Measurements from ENCODE around the gene BMP3. TPM values are rescaled to one million over a fixed set of nuclear protein-coding genes. Genes with fewer than 3 reads are reported as not detected.

Gene BMP3
- total and polyA plus RNA-seq, 4 experiments from 2014 or later: not detected

- H3K27me3 ChIP-seq (ENCODE audit: insufficient read depth, low read length): no peaks in the 10 kb centered on the region
- intact Hi-C loops (cut with micrococcal nuclease): loop anchor here (5.0 kb wide), 1 partner anchor 828 kb away; no protein-coding TSS in a partner anchor
- POLR2A ChIA-PET (ENCODE audit: partially characterized antibody): no interaction called here
Measured at GRCh38 chr4:81049907-81050306, 19.4 kb downstream of the BMP3 start.

GRCh38 chr4:81052119-81053068 is 21.9 kb downstream of the BMP3 start:
- Mint-ChIP-seq H3K9me3 (no peaks in the 10 kb centered on the region), H3K27me3 (peaks cover 4 to 5% of the 10 kb centered on the region in 2 donors), H3K4me3 (no peak overlapping the region), H3K4me1 (no peaks in the 10 kb centered on the region), H3K27ac (no peak overlapping the region), H3K36me3 (no peaks in the 10 kb centered on the region)
- Histone ChIP-seq H3K27ac (ENCODE audit: low read depth, low read length) (no peak overlapping the region), H3K27me3 (ENCODE audit: insufficient read depth, low read length) (no peaks in the 10 kb centered on the region), H3K4me3 (ENCODE audit: low read length in 2 of 2) (no peak overlapping the region), H3K9me3 (ENCODE audit: control insufficient read depth in 1 of 2, low read length in 2 of 2) (no peaks in the 10 kb centered on the region), H3K36me3 (ENCODE audit: insufficient read depth, low read length) (no peaks in the 10 kb centered on the region), H3K4me1 (ENCODE audit: insufficient read depth, low read length) (no peaks in the 10 kb centered on the region)
- intact Hi-C loops (cut with micrococcal nuclease): loop anchor here (1.0 to 5.0 kb wide), 2 partner anchors 691 to 830 kb away; no protein-coding TSS in a partner anchor
- CTCF ChIA-PET (ENCODE audit: partially characterized antibody): interaction anchor here (1.5 to 2.5 kb wide), 3 partner anchors 13 to 690 kb away, joined by 5 to 12 read pairs (median 5); no protein-coding TSS in a partner anchor
- POLR2A ChIA-PET (ENCODE audit: partially characterized antibody): no interaction called here
- DNase-seq: peak in 4 of 5 donors; percentile 20 to 39 (median 23)

More at GRCh38 chr4:81049907-81050306, 19.4 kb downstream of the BMP3 start:
- H3K9me3 ChIP-seq (ENCODE audit: control insufficient read depth in 1 of 2, low read length in 2 of 2): no peaks in the 10 kb centered on the region
- Mint-ChIP-seq H3K36me3 (no peaks in the 10 kb centered on the region), H3K4me3 (no peak overlapping the region), H3K4me1 (no peaks in the 10 kb centered on the region), H3K9me3 (no peaks in the 10 kb centered on the region), H3K27me3 (peaks cover 17 to 21% of the 10 kb centered on the region in 2 donors), H3K27ac (no peak overlapping the region)
- no peak overlapping the region for H3K27ac ChIP-seq (ENCODE audit: low read depth, low read length)
- no peaks in the 10 kb centered on the region for H3K4me1 ChIP-seq (ENCODE audit: insufficient read depth, low read length)
- CTCF ChIA-PET (ENCODE audit: partially characterized antibody): interaction anchor here (0.7 to 1.8 kb wide), 6 partner anchors 8 to 687 kb away, joined by 3 to 7 read pairs (median 6); no protein-coding TSS in a partner anchor
- H3K4me3 ChIP-seq (ENCODE audit: low read length in 2 of 2): no peak overlapping the region
- no peaks in the 10 kb centered on the region for H3K36me3 ChIP-seq (ENCODE audit: insufficient read depth, low read length)
- no peak for DNase-seq

- intact Hi-C loops (cut with micrococcal nuclease): no loop called here
- Histone ChIP-seq H3K27ac (ENCODE audit: low read depth, low read length) (no peak overlapping the region), H3K4me3 (ENCODE audit: low read length in 2 of 2) (no peak overlapping the region), H3K27me3 (ENCODE audit: insufficient read depth, low read length) (no peaks in the 10 kb centered on the region), H3K36me3 (ENCODE audit: insufficient read depth, low read length) (no peaks in the 10 kb centered on the region), H3K4me1 (ENCODE audit: insufficient read depth, low read length) (no peaks in the 10 kb centered on the region), H3K9me3 (ENCODE audit: control insufficient read depth in 1 of 2, low read length in 2 of 2) (no peaks in the 10 kb centered on the region)
- POLR2A ChIA-PET (ENCODE audit: partially characterized antibody): no interaction called here
- no peak overlapping the region for H3K27ac Mint-ChIP-seq
- no peaks in the 10 kb centered on the region for H3K9me3 Mint-ChIP-seq
- DNase-seq: no peak
- CTCF ChIA-PET (ENCODE audit: partially characterized antibody): interaction anchor here (0.9 kb wide), 1 partner anchor 11 kb away, joined by 5 read pairs; no protein-coding TSS in a partner anchor
- no peaks in the 10 kb centered on the region for H3K36me3 Mint-ChIP-seq
- H3K4me3 Mint-ChIP-seq: no peak overlapping the region
- H3K27me3 Mint-ChIP-seq: peaks cover 11 to 12% of the 10 kb centered on the region in 2 donors
- no peaks in the 10 kb centered on the region for H3K4me1 Mint-ChIP-seq
Measured at GRCh38 chr4:81058621-81059020, 28.1 kb downstream of the BMP3 start.

- no peaks in the 10 kb centered on the region for H3K36me3 ChIP-seq (ENCODE audit: insufficient read depth, low read length)
- no peaks in the 10 kb centered on the region for H3K27me3 ChIP-seq (ENCODE audit: insufficient read depth, low read length)
- Mint-ChIP-seq H3K4me3 (no peak overlapping the region), H3K27ac (no peak overlapping the region), H3K36me3 (no peaks in the 10 kb centered on the region), H3K9me3 (no peaks in the 10 kb centered on the region), H3K4me1 (no peaks in the 10 kb centered on the region), H3K27me3 (peaks cover 13 to 17% of the 10 kb centered on the region in 2 donors)
- no peak overlapping the region for H3K27ac ChIP-seq (ENCODE audit: low read depth, low read length)
- POLR2A ChIA-PET (ENCODE audit: partially characterized antibody): no interaction called here
- no peak overlapping the region for H3K4me3 ChIP-seq (ENCODE audit: low read length in 2 of 2)
- intact Hi-C loops (cut with micrococcal nuclease): no loop called here
- H3K9me3 ChIP-seq (ENCODE audit: control insufficient read depth in 1 of 2, low read length in 2 of 2): no peaks in the 10 kb centered on the region
- CTCF ChIA-PET (ENCODE audit: partially characterized antibody): interaction anchor here (1.2 kb wide), 1 partner anchor 9 kb away, joined by 3 read pairs; no protein-coding TSS in a partner anchor
- no peak for DNase-seq
- no peaks in the 10 kb centered on the region for H3K4me1 ChIP-seq (ENCODE audit: insufficient read depth, low read length)
Measured at GRCh38 chr4:81060587-81061343, 30.3 kb downstream of the BMP3 start.

GRCh38 chr4:81061344-81061730 is 30.8 kb downstream of the BMP3 start:
- intact Hi-C loops (cut with micrococcal nuclease): no loop called here
- Histone ChIP-seq H3K9me3 (ENCODE audit: control insufficient read depth in 1 of 2, low read length in 2 of 2) (no peaks in the 10 kb centered on the region), H3K27me3 (ENCODE audit: insufficient read depth, low read length) (no peaks in the 10 kb centered on the region), H3K27ac (ENCODE audit: low read depth, low read length) (no peak overlapping the region), H3K4me3 (ENCODE audit: low read length in 2 of 2) (no peak overlapping the region), H3K36me3 (ENCODE audit: insufficient read depth, low read length) (no peaks in the 10 kb centered on the region), H3K4me1 (ENCODE audit: insufficient read depth, low read length) (no peaks in the 10 kb centered on the region)
- ChIA-PET CTCF (ENCODE audit: partially characterized antibody) (interaction anchor here (1.2 kb wide), 1 partner anchor 9 kb away, joined by 3 read pairs; no protein-coding TSS in a partner anchor), POLR2A (ENCODE audit: partially characterized antibody) (no interaction called here)
- Mint-ChIP-seq H3K27ac (no peak overlapping the region), H3K4me1 (no peaks in the 10 kb centered on the region), H3K9me3 (no peaks in the 10 kb centered on the region), H3K36me3 (no peaks in the 10 kb centered on the region), H3K27me3 (peaks cover 13 to 17% of the 10 kb centered on the region in 2 donors), H3K4me3 (no peak overlapping the region)
- no peak for DNase-seq

GRCh38 chr4:81062001-81062400 is 31.5 kb downstream of the BMP3 start:
- no peaks in the 10 kb centered on the region for H3K4me1 ChIP-seq (ENCODE audit: insufficient read depth, low read length)
- H3K36me3 Mint-ChIP-seq: no peaks in the 10 kb centered on the region
- no peak overlapping the region for H3K27ac Mint-ChIP-seq
- H3K9me3 ChIP-seq (ENCODE audit: control insufficient read depth in 1 of 2, low read length in 2 of 2): no peaks in the 10 kb centered on the region
- H3K4me3 ChIP-seq (ENCODE audit: low read length in 2 of 2): no peak overlapping the region
- no peak overlapping the region for H3K4me3 Mint-ChIP-seq
- intact Hi-C loops (cut with micrococcal nuclease): no loop called here
- no peaks in the 10 kb centered on the region for H3K4me1 Mint-ChIP-seq
- DNase-seq: no peak
- H3K27me3 Mint-ChIP-seq: peaks cover 13 to 17% of the 10 kb centered on the region in 2 donors
- H3K27me3 ChIP-seq (ENCODE audit: insufficient read depth, low read length): no peaks in the 10 kb centered on the region
- POLR2A ChIA-PET (ENCODE audit: partially characterized antibody): no interaction called here
- H3K36me3 ChIP-seq (ENCODE audit: insufficient read depth, low read length): no peaks in the 10 kb centered on the region
- CTCF ChIA-PET (ENCODE audit: partially characterized antibody): interaction anchor here (1.3 kb wide), 1 partner anchor 9 kb away, joined by 4 read pairs; no protein-coding TSS in a partner anchor
- no peak overlapping the region for H3K27ac ChIP-seq (ENCODE audit: low read depth, low read length)
- H3K9me3 Mint-ChIP-seq: no peaks in the 10 kb centered on the region

GRCh38 chr4:81065446-81065845 is 34.9 kb downstream of the BMP3 start:
- no peak for DNase-seq
- H3K4me1 Mint-ChIP-seq: no peaks in the 10 kb centered on the region
- H3K4me3 Mint-ChIP-seq: no peak overlapping the region
- POLR2A ChIA-PET (ENCODE audit: partially characterized antibody): no interaction called here
- H3K9me3 Mint-ChIP-seq: no peaks in the 10 kb centered on the region
- Histone ChIP-seq H3K9me3 (ENCODE audit: control insufficient read depth in 1 of 2, low read length in 2 of 2) (no peaks in the 10 kb centered on the region), H3K27me3 (ENCODE audit: insufficient read depth, low read length) (no peaks in the 10 kb centered on the region), H3K27ac (ENCODE audit: low read depth, low read length) (no peak overlapping the region), H3K4me3 (ENCODE audit: low read length in 2 of 2) (no peak overlapping the region), H3K4me1 (ENCODE audit: insufficient read depth, low read length) (no peaks in the 10 kb centered on the region), H3K36me3 (ENCODE audit: insufficient read depth, low read length) (no peaks in the 10 kb centered on the region)
- no peaks in the 10 kb centered on the region for H3K36me3 Mint-ChIP-seq
- CTCF ChIA-PET (ENCODE audit: partially characterized antibody): no interaction called here
- H3K27me3 Mint-ChIP-seq: peaks cover 7 to 13% of the 10 kb centered on the region in 2 donors
- H3K27ac Mint-ChIP-seq: no peak overlapping the region
- intact Hi-C loops (cut with micrococcal nuclease): loop anchor here (5.0 kb wide), 1 partner anchor 192 kb away; no protein-coding TSS in a partner anchor
